Kidney (tissue), 2 donors: Measurements from ENCODE around the gene C22orf42. TPM values are rescaled to one million over a fixed set of nuclear protein-coding genes. Genes with fewer than 3 reads are reported as not detected.

Experiments
- polyA plus RNA-seq: library from polyadenylated mRNA; stranded (reverse); fragments of 350-450 nt; fragmentation: Illumina TruSeq; extraction: RNeasy Lipid Tissue Mini Kit (QIAGEN cat#74804); gene quantifications from one replicate; pipeline ENCODE4 v1.2.3, GENCODE V29; 2014; ENCODE audit warnings: low read depth, low replicate concordance; ENCODE audit not compliant: insufficient read depth
- total RNA-seq: library from RNA; stranded (reverse); fragmentation: NEBNext Ultra II Directional; extraction: Animal tissue kit (Norgen Biotek cat#: 25700); gene quantifications from one replicate; pipeline ENCODE4 v1.2.1, GENCODE V29; 2021
- donor health status: DM: yes; HTN: yes; CAD: no.

C22orf42 gene
- total and polyA plus RNA-seq, 2 donors from 2014 or later = not detected

Other genes with a start within 250 kb of the C22orf42 start
- 274 TPM for gene YWHAH, start 214.8 kb downstream of the C22orf42 start, total RNA-seq
- gene YWHAH, start 214.8 kb downstream of the C22orf42 start, polyA plus RNA-seq = 82.0 TPM
- gene SLC5A1, start 116.0 kb downstream of the C22orf42 start, total RNA-seq = 3.0 TPM
- 1.0 TPM for gene SLC5A1, start 116.0 kb downstream of the C22orf42 start, polyA plus RNA-seq
- gene RFPL2, start 45.8 kb upstream of the C22orf42 start, total RNA-seq = not detected
- gene RFPL2, start 45.8 kb upstream of the C22orf42 start, polyA plus RNA-seq = not detected
- gene SLC5A4, start 96.0 kb upstream of the C22orf42 start, total RNA-seq = 2.0 TPM
- gene SLC5A4, start 96.0 kb upstream of the C22orf42 start, polyA plus RNA-seq = not detected
- gene RFPL3, start 198.6 kb upstream of the C22orf42 start, total RNA-seq = not detected
- gene RFPL3, start 198.6 kb upstream of the C22orf42 start, polyA plus RNA-seq = not detected